GM18499 (cell line): ENCODE measurements around the gene SCARB2.

Experiments used
- ATAC-seq: cut with Tn5 transposase; IDR thresholded peaks from one replicate; pipeline ENCODE4 v1.9.1; 2021; ENCODE audit warnings: moderate number of reproducible peaks; ENCODE audit not compliant: insufficient read depth, unreplicated experiment

SCARB2 gene

GRCh38 chr4:76201276-76201675 lies 12.3 kb downstream of the SCARB2 start:
- ATAC-seq = no peak

GRCh38 chr4:76200771-76201231 lies 12.8 kb downstream of the SCARB2 start:
- ATAC-seq = no peak

- ATAC-seq = peak; percentile 76
Observed at GRCh38 chr4:76199664-76200211, 13.9 kb downstream of the SCARB2 start.

- ATAC-seq = peak; percentile 34
Observed at GRCh38 chr4:76198411-76199237, 15.0 kb downstream of the SCARB2 start.

- peak; percentile 5 for ATAC-seq
Observed at GRCh38 chr4:76197971-76198410, 15.6 kb downstream of the SCARB2 start.

GRCh38 chr4:76197031-76197743 lies 16.4 kb downstream of the SCARB2 start:
- no peak for ATAC-seq

GRCh38 chr4:76196376-76196775 lies 17.2 kb downstream of the SCARB2 start:
- ATAC-seq = no peak

- no peak for ATAC-seq
Observed at GRCh38 chr4:76195326-76195725, 18.3 kb downstream of the SCARB2 start.

GRCh38 chr4:76194325-76194724 lies 19.3 kb downstream of the SCARB2 start:
- ATAC-seq = no peak

- no peak for ATAC-seq
Observed at GRCh38 chr4:76192236-76192635, 21.4 kb downstream of the SCARB2 start.

- no peak for ATAC-seq
Observed at GRCh38 chr4:76188557-76188956, 25.1 kb downstream of the SCARB2 start.

- no peak for ATAC-seq
Observed at GRCh38 chr4:76188149-76188548, 25.5 kb downstream of the SCARB2 start.

GRCh38 chr4:76187152-76187551 lies 26.5 kb downstream of the SCARB2 start:
- ATAC-seq = no peak

- ATAC-seq = no peak
Observed at GRCh38 chr4:76182463-76182862, 31.2 kb downstream of the SCARB2 start.

GRCh38 chr4:76179398-76180318 lies 34.0 kb downstream of the SCARB2 start:
- peak; percentile 80 for ATAC-seq

- no peak for ATAC-seq
Observed at GRCh38 chr4:76178296-76178695, 35.3 kb downstream of the SCARB2 start.

GRCh38 chr4:76177709-76178108 lies 35.9 kb downstream of the SCARB2 start:
- no peak for ATAC-seq

- ATAC-seq = no peak
Observed at GRCh38 chr4:76175336-76175735, 38.3 kb downstream of the SCARB2 start.

GRCh38 chr4:76174216-76174615 lies 39.4 kb downstream of the SCARB2 start:
- ATAC-seq = no peak

- no peak for ATAC-seq
Observed at GRCh38 chr4:76168688-76169087, 44.9 kb downstream of the SCARB2 start.
